ENCODE results near the gene EDN2. TPM values are rescaled to one million over a fixed set of nuclear protein-coding genes. Genes with fewer than 3 reads are reported as not detected.

The EDN2 gene
- total RNA-seq, 4 donors from 2014 or later: not detected

DNA sequence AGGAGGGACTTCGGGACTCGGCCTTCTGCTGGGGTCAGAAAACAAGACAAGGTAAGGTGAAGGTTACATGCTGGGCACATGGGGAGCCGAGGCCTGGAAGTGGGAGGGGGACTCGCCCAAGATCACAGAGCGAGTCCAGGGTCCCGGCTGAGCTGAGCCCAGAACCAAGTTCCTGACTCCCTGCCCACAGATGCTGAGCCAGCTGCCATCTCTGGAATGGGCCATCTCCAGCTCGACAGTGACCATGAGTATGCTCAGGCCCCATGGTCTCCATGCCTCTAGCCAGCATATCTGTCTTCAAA is 26.7 kb upstream of the EDN2 start:
- TF ChIP-seq POLR2A (IDR thresholded peaks at IDR 0.05): no peak
- TF ChIP-seq, protein P1, sequence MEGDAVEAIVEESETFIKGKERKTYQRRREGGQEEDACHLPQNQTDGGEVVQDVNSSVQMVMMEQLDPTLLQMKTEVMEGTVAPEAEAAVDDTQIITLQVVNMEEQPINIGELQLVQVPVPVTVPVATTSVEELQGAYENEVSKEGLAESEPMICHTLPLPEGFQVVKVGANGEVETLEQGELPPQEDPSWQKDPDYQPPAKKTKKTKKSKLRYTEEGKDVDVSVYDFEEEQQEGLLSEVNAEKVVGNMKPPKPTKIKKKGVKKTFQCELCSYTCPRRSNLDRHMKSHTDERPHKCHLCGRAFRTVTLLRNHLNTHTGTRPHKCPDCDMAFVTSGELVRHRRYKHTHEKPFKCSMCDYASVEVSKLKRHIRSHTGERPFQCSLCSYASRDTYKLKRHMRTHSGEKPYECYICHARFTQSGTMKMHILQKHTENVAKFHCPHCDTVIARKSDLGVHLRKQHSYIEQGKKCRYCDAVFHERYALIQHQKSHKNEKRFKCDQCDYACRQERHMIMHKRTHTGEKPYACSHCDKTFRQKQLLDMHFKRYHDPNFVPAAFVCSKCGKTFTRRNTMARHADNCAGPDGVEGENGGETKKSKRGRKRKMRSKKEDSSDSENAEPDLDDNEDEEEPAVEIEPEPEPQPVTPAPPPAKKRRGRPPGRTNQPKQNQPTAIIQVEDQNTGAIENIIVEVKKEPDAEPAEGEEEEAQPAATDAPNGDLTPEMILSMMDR (IDR thresholded peaks at IDR 0.05 in 4 of 5, conservative IDR thresholded peaks at IDR 0.05 in 1 of 5): no peak
- Histone ChIP-seq H3K27me3 (no peaks in the 10 kb centered on the region), H3K36me3 (no peaks in the 10 kb centered on the region), H3K27ac (no peak overlapping the region), H3K4me3 (no peak overlapping the region), H3K9me3 (no peaks in the 10 kb centered on the region), H3K4me1 (peaks cover 4 to 8% of the 10 kb centered on the region in 2 donors)
- in situ Hi-C loops (cut with MboI; ENCODE audit: low sequenced_read_pairs in 4 of 4): no loop called here
- DNase-seq: no peak
- no peak for ATAC-seq
- intact Hi-C loops (cut with DNase I; ENCODE audit: low total_unique reads): loop anchor here (10.0 kb wide), 1 partner anchor 524 kb away; no protein-coding TSS in a partner anchor

DNA sequence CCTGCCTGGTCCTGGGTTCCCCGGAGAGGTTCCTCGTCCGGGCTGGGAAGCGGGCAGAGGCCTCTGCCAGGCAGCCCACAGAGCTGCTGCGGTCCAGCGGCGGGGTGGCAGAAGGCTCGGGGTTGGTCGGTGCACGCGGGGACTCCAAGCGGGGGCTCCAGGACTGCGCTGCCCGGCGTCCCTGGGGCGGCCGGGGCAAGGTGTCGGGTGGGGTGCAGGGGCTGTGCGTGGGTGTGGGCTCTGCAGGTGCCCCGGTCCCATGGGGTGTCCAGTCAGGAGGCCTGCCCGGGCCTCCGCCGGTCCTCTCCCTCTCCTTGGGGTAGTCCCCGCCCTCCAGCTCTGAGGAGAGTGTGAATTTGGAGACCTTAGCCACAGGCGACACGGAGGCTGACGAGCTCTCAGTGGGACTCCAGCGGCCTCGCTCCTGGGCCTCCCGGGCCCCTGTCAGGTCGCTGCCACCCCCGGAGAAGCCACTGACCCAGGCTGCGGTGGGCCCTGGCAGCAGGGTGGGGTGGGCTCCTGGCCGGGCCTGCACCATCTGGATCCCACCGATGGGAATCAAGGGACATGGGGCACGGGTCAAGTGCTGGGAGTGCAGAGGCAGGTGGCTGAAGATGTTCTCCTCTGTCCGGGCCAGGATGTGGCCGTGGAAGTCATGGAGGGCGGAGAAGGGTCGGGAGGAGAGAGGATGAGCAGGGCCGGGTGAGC is 26.2 kb upstream of the EDN2 start:
- no peak for ATAC-seq
- intact Hi-C loops (cut with DNase I; ENCODE audit: low total_unique reads) (loop anchor here (10.0 kb wide), 1 partner anchor 524 kb away; no protein-coding TSS in a partner anchor), in situ Hi-C loops (cut with MboI; ENCODE audit: low sequenced_read_pairs in 4 of 4) (no loop called here)
- Histone ChIP-seq H3K36me3 (no peaks in the 10 kb centered on the region), H3K27ac (no peak overlapping the region), H3K4me3 (no peak overlapping the region), H3K4me1 (peaks cover under 1 to 3% of the 10 kb centered on the region in 2 donors), H3K9me3 (no peaks in the 10 kb centered on the region), H3K27me3 (no peaks in the 10 kb centered on the region)
- DNase-seq: no peak
- TF ChIP-seq POLR2A (IDR thresholded peaks at IDR 0.05): no peak
- TF ChIP-seq, protein P1 (IDR thresholded peaks at IDR 0.05 in 4 of 5, conservative IDR thresholded peaks at IDR 0.05 in 1 of 5): no peak

GRCh38 chr1:41509270-41509671 is 24.8 kb upstream of the EDN2 start:
- no peak for ATAC-seq
- no peaks in the 10 kb centered on the region for H3K27me3 ChIP-seq
- no peak overlapping the region for H3K4me3 ChIP-seq
- no peaks in the 10 kb centered on the region for H3K36me3 ChIP-seq
- intact Hi-C loops (cut with DNase I; ENCODE audit: low total_unique reads): no loop called here
- in situ Hi-C loops (cut with MboI; ENCODE audit: low sequenced_read_pairs in 4 of 4): no loop called here
- no peaks in the 10 kb centered on the region for H3K9me3 ChIP-seq
- TF ChIP-seq, protein P1 (IDR thresholded peaks at IDR 0.05 in 4 of 5, conservative IDR thresholded peaks at IDR 0.05 in 1 of 5): no peak
- TF ChIP-seq POLR2A (IDR thresholded peaks at IDR 0.05): no peak
- no peak for DNase-seq
- no peak overlapping the region for H3K27ac ChIP-seq
- no peaks in the 10 kb centered on the region for H3K4me1 ChIP-seq

DNA sequence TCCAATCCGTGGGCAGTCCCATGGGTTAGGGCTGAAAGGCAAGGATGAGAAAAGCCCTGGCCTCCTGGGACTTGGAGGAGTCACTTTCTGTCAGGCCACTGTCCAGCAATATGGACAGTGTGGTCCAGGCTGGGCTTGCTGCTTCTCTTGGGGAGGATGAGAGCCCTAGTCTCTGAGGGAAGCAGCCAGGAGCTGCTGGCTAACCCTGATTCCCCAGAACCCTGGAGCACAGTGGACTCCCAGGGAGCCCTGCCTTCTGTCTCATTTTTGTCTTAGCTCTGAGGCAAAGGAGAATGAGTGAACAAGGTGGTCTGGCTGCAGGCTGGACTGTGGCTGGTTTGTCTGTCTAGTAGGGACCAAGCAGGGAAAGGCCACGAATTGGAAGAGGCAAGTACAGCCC is 23.8 kb upstream of the EDN2 start:
- Histone ChIP-seq H3K9me3 (no peaks in the 10 kb centered on the region), H3K4me3 (no peak overlapping the region), H3K4me1 (peaks cover 0 to 2% of the 10 kb centered on the region in 2 donors), H3K36me3 (no peaks in the 10 kb centered on the region), H3K27ac (no peak overlapping the region), H3K27me3 (no peaks in the 10 kb centered on the region)
- TF ChIP-seq POLR2A (IDR thresholded peaks at IDR 0.05): no peak
- TF ChIP-seq, protein P1 (IDR thresholded peaks at IDR 0.05 in 4 of 5, conservative IDR thresholded peaks at IDR 0.05 in 1 of 5): no peak
- DNase-seq (no peak), ATAC-seq (no peak)
- in situ Hi-C loops (cut with MboI; ENCODE audit: low sequenced_read_pairs in 4 of 4): no loop called here
- intact Hi-C loops (cut with DNase I; ENCODE audit: low total_unique reads): no loop called here

- ATAC-seq (no peak), DNase-seq (no peak)
- intact Hi-C loops (cut with DNase I; ENCODE audit: low total_unique reads): no loop called here
- H3K36me3 ChIP-seq: no peaks in the 10 kb centered on the region
- no peaks in the 10 kb centered on the region for H3K27me3 ChIP-seq
- H3K4me1 ChIP-seq: peaks cover 0 to 2% of the 10 kb centered on the region in 2 donors
- no peak overlapping the region for H3K27ac ChIP-seq
- no peak overlapping the region for H3K4me3 ChIP-seq
- TF ChIP-seq POLR2A (IDR thresholded peaks at IDR 0.05): no peak
- TF ChIP-seq, protein P1 (IDR thresholded peaks at IDR 0.05 in 4 of 5, conservative IDR thresholded peaks at IDR 0.05 in 1 of 5): no peak
- in situ Hi-C loops (cut with MboI; ENCODE audit: low sequenced_read_pairs in 4 of 4): no loop called here
- H3K9me3 ChIP-seq: no peaks in the 10 kb centered on the region
Observed at GRCh38 chr1:41507836-41508235, 23.4 kb upstream of the EDN2 start.
